Upper lobe of right lung (tissue), 1 donor: ENCODE measurements around the gene IRGQ. TPM values are rescaled to one million over a fixed set of nuclear protein-coding genes. Genes with fewer than 3 reads are reported as not detected.
"Not testable (repeated sequence)": the region's sequence is repeated elsewhere in the genome, so short reads cannot be mapped to it uniquely, and the experiment has no call there.

Experiments
- ATAC-seq: fragments of 200-7000 bp; cut with Tn5 transposase; one replicate; pipeline ENCODE4 v1.9.1; 2020; ENCODE audit warnings: mild to moderate bottlenecking, moderate library complexity
- DNase-seq: peaks from one replicate; pipeline ENCODE4 v3.0.0-alpha.2; 2020
- H3K27ac ChIP-seq: fragments of 200-600 bp; one replicate; pipeline ENCODE4 v1.8.0; 2022
- H3K27me3 ChIP-seq: fragments of 200-600 bp; one replicate; pipeline ENCODE4 v1.8.0; 2022; ENCODE audit warnings: mild to moderate bottlenecking
- H3K36me3 ChIP-seq: fragments of 200-600 bp; one replicate; pipeline ENCODE4 v1.8.0; 2022
- H3K4me1 ChIP-seq: fragments of 200-600 bp; one replicate; pipeline ENCODE4 v1.8.0; 2022
- H3K4me3 ChIP-seq: fragments of 200-600 bp; one replicate; pipeline ENCODE4 v1.8.0; 2022; ENCODE audit warnings: mild to moderate bottlenecking
- H3K9me3 ChIP-seq: fragments of 200-600 bp; one replicate; pipeline ENCODE4 v1.8.0; 2022
- intact Hi-C: fragments of 100-400 bp; cut with DNase I; formaldehyde crosslinking; loops from one replicate; pipeline ENCODE4 v1.11.0; 2022
- total RNA-seq: library from RNA; stranded (reverse); fragmentation: NEBNext Ultra II Directional; extraction: Animal tissue kit (Norgen Biotek cat#: 25700); gene quantifications from one replicate; pipeline ENCODE4 v1.2.1, GENCODE V29; 2021
- TF ChIP-seq, protein P1 (sequence below): fragments of 200-600 bp; IDR thresholded peaks from one replicate; pipeline ENCODE4 v1.8.0; 2022; ENCODE audit warnings: antibody characterized with exemption
- donor health status: DM: no; HTN: yes; CAD: no; lungs with severe emphysema.

IRGQ gene
- total RNA-seq, 1 donor from 2014 or later, result 23.2 TPM

DNA sequence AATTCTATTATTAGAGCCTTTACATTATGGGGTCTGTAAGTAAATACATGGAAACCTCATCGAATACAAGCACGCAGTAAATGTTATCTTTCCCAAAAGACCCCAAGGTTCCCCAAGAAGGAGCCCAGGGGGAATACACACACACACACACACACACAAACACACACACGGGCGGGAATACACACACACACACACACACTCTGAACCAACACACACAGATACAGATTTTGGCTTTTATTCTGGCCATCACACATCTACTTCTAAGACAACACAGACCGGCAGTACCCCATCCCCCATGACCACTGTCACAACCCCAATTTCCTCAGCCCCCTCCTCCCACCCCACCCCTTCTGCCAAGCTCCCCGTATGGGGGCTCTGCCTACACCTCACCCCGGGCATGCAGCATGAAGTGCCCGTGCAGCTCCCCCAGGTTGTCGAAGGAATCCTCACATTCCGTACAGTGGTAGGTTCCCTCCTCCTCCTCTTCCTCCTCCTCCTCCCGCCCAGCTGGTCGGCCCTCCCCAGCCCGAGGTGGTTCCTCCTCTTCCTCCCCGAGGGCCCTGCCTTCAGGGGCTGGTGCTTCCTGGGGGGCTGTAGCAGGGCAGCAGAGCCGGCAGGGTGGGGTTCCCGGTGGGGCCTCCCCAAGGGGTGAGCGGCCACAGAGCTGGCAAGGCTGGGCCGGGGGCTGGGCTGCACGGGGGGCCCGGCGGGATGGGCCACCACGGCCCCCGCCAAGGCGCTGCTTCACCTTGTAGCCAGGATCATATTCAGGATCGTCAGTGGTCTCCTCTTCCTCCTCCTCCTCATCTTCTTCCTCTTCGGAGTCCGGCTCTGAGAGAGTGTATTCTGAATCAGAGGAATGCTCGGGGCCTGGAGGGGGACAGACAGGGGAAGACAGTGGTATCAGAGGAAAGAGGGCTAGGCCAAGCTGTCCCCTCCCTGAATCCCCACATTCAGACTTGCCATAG lies 11.6 kb upstream of the IRGQ start:
- ATAC-seq, result no peak
- TF ChIP-seq, protein P1, sequence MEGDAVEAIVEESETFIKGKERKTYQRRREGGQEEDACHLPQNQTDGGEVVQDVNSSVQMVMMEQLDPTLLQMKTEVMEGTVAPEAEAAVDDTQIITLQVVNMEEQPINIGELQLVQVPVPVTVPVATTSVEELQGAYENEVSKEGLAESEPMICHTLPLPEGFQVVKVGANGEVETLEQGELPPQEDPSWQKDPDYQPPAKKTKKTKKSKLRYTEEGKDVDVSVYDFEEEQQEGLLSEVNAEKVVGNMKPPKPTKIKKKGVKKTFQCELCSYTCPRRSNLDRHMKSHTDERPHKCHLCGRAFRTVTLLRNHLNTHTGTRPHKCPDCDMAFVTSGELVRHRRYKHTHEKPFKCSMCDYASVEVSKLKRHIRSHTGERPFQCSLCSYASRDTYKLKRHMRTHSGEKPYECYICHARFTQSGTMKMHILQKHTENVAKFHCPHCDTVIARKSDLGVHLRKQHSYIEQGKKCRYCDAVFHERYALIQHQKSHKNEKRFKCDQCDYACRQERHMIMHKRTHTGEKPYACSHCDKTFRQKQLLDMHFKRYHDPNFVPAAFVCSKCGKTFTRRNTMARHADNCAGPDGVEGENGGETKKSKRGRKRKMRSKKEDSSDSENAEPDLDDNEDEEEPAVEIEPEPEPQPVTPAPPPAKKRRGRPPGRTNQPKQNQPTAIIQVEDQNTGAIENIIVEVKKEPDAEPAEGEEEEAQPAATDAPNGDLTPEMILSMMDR, result no peak
- Histone ChIP-seq H3K9me3 (no peaks in the 10 kb centered on the region), H3K36me3 (peaks cover 22% of the 10 kb centered on the region), H3K27ac (no peak overlapping the region), H3K4me3 (no peak overlapping the region), H3K27me3 (no peaks in the 10 kb centered on the region), H3K4me1 (no peaks in the 10 kb centered on the region)
- DNase-seq, result no peak
- intact Hi-C loops, result no loop called here

DNA sequence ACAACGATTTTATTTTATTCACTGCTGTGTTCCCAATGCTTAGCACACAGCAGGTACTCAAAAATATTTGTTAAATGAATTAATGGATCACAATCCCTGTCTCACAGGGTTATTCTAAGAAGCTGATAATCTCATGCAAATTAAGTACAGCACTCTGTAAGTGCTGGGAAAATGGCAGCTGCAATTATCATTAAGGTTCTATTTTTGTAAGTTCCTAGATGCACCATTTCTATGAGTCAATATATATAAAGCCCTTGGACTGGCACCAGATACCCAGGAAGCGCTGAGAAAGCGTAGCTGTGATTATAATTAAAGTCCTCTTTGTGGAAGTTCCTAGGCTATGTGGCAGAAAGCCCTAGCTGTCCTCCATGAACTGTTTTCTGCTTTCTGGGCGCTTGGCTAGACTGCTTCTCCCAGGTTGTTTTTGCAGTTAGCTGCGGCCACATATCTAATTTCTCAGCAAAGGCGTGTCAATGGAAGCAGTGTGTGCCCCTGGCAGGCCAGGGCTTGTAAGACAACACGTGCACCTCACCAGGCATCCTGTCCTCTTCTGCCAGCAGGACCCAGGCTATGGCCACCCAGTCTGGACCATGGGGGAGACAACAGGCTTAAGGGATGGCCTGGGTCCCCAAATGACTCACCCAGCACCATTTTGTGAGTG lies 10.8 kb upstream of the IRGQ start:
- DNase-seq (no peak), ATAC-seq (no peak)
- no peaks in the 10 kb centered on the region for H3K9me3 ChIP-seq

DNA sequence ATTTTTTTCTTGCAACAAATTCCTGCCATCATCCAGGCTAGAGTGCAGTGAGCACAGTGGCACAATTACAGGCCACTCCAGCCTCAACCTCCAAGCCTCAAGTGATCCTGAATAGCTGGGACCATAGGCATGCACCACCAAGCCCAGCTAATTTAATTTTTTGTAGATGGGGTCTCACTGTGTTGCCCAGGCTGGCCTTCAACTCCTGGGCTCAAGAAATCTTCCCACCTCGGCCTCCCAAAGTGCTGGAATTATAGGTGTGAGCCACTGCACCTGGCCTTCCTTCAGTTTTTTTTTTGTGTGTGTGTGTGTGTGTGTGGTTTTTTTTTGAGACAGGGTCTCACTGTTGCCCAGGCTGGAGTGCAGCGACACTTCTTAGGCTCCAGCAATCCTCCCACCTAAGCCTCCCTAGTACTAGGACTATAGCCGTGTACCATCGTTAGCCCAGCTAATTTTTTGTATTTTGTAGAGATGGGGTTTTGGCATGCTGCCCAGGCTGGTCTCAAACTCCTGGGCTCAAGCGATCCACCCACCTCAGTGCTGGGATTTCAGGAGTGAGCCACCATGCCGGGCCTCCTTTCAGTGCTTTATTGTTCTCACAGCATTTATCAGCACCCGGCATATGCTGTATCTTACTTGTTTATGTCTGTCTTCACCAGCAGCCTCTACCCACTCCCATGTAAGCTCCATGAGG lies 10.1 kb upstream of the IRGQ start:
- Histone ChIP-seq H3K27me3 (no peaks in the 10 kb centered on the region), H3K27ac (no peak overlapping the region), H3K4me3 (no peak overlapping the region), H3K9me3 (no peaks in the 10 kb centered on the region), H3K4me1 (no peaks in the 10 kb centered on the region), H3K36me3 (peaks cover 26% of the 10 kb centered on the region)
- intact Hi-C loops, result no loop called here
- TF ChIP-seq, protein P1, result no peak
- ATAC-seq (no peak), DNase-seq (no peak)

More for the DNA sequence above, 10.8 kb upstream of the IRGQ start:
- peaks cover 23% of the 10 kb centered on the region for H3K36me3 ChIP-seq
- H3K27me3 ChIP-seq, result no peaks in the 10 kb centered on the region
- no peak overlapping the region for H3K4me3 ChIP-seq
- TF ChIP-seq, protein P1, result no peak
- H3K4me1 ChIP-seq, result no peaks in the 10 kb centered on the region
- intact Hi-C loops, result no loop called here
- H3K27ac ChIP-seq, result no peak overlapping the region

DNA sequence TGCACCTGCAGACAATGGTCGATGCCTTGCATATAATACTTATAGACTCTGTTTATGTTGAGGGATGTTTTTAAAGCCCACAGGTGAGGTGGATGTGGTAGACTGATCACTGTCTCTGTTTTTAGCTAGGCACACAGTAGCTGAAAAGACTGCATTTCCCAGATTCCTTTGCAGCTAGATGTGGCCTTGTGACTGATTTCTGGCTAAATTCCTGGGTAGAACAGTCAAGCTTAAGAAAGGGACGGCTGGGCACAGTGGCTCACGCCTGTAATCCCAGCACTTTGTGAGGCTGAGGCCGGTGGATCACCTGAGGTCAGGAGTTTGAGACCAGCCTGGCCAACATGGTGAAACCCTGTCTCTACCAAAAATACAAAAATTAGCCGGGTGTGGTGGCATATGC lies 4.4 kb upstream of the IRGQ start:
- H3K27ac ChIP-seq, DNase-seq, H3K4me3 ChIP-seq, intact Hi-C loops, H3K27me3 ChIP-seq, ATAC-seq, H3K9me3 ChIP-seq: not testable (repeated sequence)
- Histone ChIP-seq H3K36me3 (peaks cover 39% of the 10 kb centered on the region), H3K4me1 (peaks cover 14% of the 10 kb centered on the region)

DNA sequence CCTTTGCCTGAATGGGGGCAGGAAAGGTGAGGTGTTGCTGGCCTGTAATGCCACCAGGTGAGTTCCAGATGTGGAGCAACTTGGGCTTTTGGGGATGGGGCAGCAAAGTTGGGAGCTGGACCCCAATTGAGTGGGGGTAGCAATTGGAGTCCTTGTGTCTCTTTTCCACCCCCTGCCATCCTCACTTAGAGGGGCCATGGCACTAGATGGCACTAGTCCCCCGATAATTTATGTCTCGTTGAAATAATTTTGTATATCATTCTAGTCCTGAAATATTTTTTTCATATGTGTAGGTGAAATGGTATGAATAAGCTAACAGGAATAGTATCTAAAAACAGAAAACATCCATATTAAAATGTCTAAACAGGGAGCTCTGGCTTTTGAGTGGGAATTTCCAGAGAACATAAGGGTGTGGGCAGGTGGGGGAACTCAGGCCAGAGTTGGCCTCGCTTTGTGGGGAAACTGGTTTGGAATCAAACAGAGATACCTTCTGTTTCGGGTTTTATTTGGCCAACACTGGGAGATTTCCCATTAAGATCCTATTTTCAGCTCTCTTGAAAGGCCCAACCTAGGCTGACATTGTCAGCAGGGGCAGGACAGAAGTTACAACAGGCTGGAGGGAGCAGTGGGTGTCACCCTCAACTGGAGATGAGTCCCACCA lies 3.8 kb upstream of the IRGQ start:
- H3K9me3 ChIP-seq, result no peaks in the 10 kb centered on the region
- H3K27ac ChIP-seq, result no peak overlapping the region
- intact Hi-C loops, result no loop called here
- ATAC-seq (no peak), DNase-seq (no peak)
- peaks cover 20% of the 10 kb centered on the region for H3K4me1 ChIP-seq
- no peak overlapping the region for H3K4me3 ChIP-seq
- H3K36me3 ChIP-seq, result peaks cover 39% of the 10 kb centered on the region
- TF ChIP-seq, protein P1, result no peak
- H3K27me3 ChIP-seq, result no peaks in the 10 kb centered on the region
